PC-9 (cell line): ENCODE data around the gene PHF21A.

ENCODE experiments used
- CTCF ChIP-seq: fragments of 200-600 bp; sonication (generic); conservative IDR thresholded peaks from 2 replicates; pipeline ENCODE4 v1.6.1; 2017; ENCODE audit warnings: mixed run types, antibody characterized with exemption, mild to moderate bottlenecking, moderate library complexity
- EZH2 ChIP-seq: fragments of 200-600 bp; sonication (generic); IDR thresholded peaks from 2 replicates; pipeline ENCODE4 v1.8.0; 2017; ENCODE audit warnings: antibody characterized with exemption, low read depth

GRCh38 chr11:46143049-46143806, 22.0 kb upstream of the PHF21A start:
- TF ChIP-seq CTCF (no peak), EZH2 (no peak)
